ENCODE results near the gene HMGCS2.
"Not testable (repeated sequence)": the region's sequence is repeated elsewhere in the genome, so short reads cannot be mapped to it uniquely, and the experiment has no call there.

Gene HMGCS2

GRCh38 chr1:119786473-119787050, 17.9 kb upstream of the HMGCS2 start:
- not testable (repeated sequence) for DNase-seq

DNA sequence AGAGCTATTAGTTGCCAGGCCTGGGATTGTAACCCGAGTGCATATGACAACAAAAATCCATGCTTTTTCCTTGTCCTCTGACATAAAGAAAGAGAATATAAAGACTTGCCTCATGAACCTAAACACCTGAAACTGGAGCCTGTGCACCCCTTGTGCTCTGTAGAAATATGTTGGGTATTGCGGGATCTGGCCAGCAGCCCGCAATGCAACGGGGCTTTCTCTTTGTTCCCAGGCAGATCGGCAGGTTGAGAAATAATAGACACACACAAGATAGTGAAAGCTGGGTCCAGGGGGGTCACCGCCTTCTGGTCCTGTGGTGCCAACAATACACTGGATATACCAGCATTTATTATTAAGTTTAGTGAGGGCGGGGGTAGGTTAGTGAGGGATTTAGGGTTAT, 17.3 kb upstream of the HMGCS2 start:
- not testable (repeated sequence) for DNase-seq

GRCh38 chr1:119784191-119784781, 15.6 kb upstream of the HMGCS2 start:
- DNase-seq = no peak

GRCh38 chr1:119783354-119784185, 14.9 kb upstream of the HMGCS2 start:
- no peak for DNase-seq

GRCh38 chr1:119782631-119783325, 14.1 kb upstream of the HMGCS2 start:
- DNase-seq = no peak

DNA sequence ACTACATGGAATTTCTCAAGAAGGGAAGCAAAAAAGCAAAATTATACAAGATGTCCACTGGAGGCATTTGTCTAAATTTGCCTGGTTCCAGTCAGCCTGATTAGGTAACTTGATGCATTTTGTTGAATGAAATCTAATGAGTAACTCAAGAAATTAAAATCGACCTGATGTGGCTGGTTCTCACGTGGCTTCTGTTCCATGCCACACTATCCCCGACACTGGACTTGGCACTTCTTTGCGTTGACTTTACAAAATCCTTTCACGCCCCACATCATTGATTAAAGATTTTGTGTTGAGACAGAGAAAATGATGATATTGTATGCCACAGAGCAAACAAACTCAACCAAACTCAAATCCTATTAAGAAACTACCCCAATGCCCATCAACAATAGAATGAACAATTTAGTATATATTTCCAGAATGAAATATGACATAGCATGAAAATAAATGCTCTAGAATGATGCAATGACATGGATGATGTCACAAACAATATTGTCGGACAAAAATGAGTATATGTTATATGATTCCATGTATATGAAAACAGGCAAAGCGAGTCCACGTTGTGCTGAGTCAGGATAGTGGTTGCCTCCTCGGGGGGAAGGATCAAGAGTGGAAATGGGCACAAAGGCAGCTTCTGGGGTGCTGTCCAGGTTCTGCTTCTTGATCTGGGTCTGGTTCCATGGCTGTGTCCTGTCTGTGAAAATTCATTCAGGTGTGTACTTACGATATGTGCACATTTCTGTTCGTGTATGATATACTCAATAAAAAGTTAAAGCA, 12.9 kb upstream of the HMGCS2 start:
- DNase-seq = no peak

DNA sequence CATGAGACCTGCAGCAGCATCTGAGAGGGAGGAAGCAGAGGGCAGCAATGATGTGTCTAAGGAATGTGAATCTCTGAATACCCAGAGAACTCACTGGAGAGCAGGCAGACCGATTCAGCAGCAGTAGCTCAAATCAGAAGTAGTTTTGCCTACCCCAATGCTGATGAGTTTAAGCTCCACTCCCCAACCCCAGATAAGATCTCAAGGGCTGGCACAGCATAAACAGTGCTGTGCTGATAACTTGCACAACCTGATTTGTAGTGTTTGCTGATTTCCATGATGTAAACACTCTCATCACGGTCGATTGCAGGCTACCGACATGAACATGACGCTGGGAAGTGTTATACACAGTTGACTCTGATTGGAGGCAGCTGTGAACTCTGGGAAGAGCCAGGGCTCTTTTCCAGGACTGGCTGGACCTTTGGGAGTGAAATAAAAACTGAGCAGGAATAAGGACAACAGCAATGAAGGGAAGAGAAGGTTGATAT, 11.2 kb upstream of the HMGCS2 start:
- no peak for DNase-seq

- no peak for DNase-seq
Measured at GRCh38 chr1:119778886-119779560, 10.3 kb upstream of the HMGCS2 start.

DNA sequence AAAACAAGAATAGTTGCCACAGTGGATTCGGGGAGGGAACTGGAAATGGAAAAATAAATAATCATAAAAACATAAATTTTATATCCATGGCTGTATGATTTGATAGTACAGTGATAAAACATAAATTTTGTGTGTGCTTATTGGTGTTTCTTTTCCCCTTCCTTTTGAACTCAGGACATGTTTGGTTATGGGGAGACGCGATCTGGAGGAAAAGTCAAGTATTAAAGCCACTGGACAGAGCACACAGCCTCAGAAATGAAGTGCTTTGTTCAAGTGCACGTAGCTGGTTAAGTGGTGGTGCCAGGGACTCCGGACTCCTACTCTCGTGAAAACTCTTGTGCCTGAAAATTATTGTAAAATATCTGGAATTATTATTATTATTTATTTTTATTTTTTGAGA, 9.7 kb upstream of the HMGCS2 start:
- no peak for DNase-seq

DNA sequence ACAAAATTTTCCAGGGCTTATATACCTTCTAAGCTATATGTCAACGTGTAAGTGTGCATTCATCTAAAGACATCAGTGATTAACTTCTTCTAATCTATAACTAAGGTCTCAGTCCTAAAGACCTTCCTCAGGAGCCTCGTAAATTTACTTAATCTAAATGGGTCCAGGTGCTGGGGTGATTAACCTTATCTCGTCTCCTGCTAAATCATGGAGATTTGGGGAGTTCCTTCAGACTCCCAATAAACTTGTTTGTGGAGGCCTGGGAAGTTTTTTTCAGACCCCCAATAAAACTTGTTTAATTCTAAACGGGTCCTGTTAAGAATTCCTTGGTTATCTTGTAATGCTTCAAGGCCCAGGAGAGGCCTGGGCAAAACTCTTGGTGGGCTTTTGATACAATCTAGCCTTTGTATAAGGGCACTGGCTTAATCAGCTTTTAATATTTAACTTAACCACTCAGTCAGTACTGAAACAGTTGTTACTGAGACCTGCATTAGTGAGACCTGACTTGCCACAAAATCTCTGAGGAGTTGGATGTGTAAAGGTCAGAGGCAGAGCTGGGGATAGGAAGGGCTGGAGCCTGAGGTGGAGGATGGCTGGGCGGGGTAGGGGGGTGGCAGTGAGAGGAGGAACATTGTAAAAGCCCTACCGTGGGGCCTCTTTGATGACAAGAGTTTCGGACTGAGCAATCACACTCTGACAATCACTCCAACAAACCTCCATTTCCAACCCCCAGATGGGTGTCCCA, 6.2 kb upstream of the HMGCS2 start:
- no peak for DNase-seq

- no peak for DNase-seq
Measured at GRCh38 chr1:119773711-119774241, 5.1 kb upstream of the HMGCS2 start.

DNA sequence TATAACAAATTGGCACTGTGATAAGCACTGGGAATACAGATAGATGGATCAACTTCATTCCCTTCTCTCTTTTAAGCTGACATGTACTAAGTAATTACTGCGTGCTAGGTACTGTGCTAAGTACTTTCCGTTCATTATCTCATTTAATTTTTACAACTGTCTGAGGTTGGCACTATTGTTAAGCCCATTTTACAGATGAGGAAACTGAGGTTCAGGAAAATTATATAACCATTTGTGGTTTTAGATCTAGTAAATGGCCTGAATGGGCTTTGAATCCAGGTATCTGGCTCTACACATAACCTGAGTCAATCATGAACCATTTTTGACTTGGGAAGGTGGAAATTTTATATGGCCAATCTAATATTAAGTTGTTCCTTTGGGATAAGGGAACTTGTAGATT, 3.6 kb upstream of the HMGCS2 start:
- no peak for DNase-seq

GRCh38 chr1:119771770-119772169, 3.1 kb upstream of the HMGCS2 start:
- no peak for DNase-seq

- DNase-seq = no peak
Measured at GRCh38 chr1:119771016-119771415, 2.3 kb upstream of the HMGCS2 start.

GRCh38 chr1:119767486-119767885, 1.2 kb downstream of the HMGCS2 start:
- DNase-seq = no peak

GRCh38 chr1:119766374-119766794, 2.3 kb downstream of the HMGCS2 start:
- no peak for DNase-seq

GRCh38 chr1:119764220-119764619, 4.5 kb downstream of the HMGCS2 start:
- DNase-seq = no peak

DNA sequence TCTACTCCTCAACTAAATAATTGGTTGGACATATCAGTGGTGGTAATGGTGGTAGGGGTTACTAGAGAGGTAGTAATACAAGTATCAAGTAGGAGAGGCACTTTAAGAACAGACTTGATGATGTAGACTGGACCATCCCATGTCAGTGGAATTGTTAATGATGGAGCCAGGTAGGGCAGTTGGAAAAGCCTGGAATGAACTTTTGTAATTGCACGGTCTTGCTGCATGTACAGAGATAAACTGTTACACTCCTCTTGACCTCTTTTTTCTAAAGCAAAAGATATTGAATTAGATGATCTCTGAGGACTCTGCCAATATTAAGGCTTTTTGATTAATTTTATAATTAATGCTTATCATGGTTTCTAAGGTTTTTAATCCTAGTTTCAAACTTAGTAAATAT, 5.8 kb downstream of the HMGCS2 start:
- DNase-seq = no peak

- no peak for DNase-seq
Measured at GRCh38 chr1:119762409-119762808, 6.3 kb downstream of the HMGCS2 start.

DNA sequence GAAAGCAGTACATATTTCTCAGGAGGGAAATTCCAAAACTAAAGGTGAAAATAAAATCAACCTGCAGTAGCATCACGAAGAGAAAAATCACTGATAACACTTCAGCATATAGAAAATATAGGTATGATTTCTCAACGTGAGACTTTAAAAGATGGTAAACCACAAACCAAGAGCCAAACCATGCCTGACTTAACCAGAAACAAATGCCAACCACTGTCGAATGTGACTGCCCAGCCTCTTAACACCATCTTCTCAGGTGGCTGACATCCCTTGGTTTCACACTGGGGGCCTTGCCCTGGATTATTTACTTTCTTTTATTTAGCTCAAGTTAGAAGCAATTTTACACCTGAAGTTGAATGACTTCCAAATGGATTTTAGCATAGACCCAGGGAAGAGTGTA, 10.1 kb downstream of the HMGCS2 start:
- DNase-seq = no peak

DNA sequence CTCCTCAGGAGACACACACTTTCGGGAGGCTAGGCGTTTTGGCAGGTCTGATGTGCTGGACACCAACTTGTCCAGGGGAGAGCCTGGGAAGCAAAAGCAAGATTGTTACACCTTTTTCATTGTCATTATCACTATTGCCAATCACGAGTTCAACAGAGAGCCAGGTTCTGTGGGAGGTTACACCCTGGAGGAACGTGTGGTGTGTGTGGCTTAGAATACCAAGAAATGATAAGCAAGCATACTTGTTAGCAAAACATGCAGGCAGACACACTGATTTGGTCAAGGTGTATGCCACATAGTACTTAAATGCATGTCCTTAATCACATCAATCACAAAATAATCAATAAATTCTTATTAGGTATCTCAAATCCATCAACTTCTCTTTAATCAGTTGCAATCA, 16.1 kb downstream of the HMGCS2 start:
- DNase-seq = no peak
